OCI-LY7 (cell line): ENCODE measurements around the gene MYBL2. TPM values are rescaled to one million over a fixed set of nuclear protein-coding genes. Genes with fewer than 3 reads are reported as not detected.

Experiments
- BruUV-seq: library from RNA; stranded (reverse); fragments of 400-500 nt; replicated peaks from 2 replicates; lab custom pipeline; 2021; lab: Mats Ljungman, UMichigan
- CTCF ChIA-PET: fragments of 300-600 bp; sonication (Branson Sonifier 250); formaldehyde crosslinking; loops from one replicate; lab custom pipeline; 2022; ENCODE audit warnings: antibody characterized with exemption; ENCODE audit not compliant: unreplicated experiment; lab: Charles Lee
- POLR2A ChIA-PET: fragments of 300-600 bp; sonication (Branson Sonifier 250); formaldehyde crosslinking; loops from one replicate; lab custom pipeline; 2022; ENCODE audit warnings: antibody characterized with exemption; lab: Charles Lee
- DNase-seq: peaks from one replicate; pipeline ENCODE4 v3.0.0-alpha.2; 2015; ENCODE audit warnings: low spot score
- H2AFZ ChIP-seq: fragments of 200-600 bp; sonication (generic), shearing (Covaris generic); 2 replicates; pipeline ENCODE4 v1.6.1; 2014; ENCODE audit warnings: mild to moderate bottlenecking, antibody characterized with exemption, low read length, moderate library complexity
- H3K27ac ChIP-seq: fragments of 200-600 bp; sonication (generic); 2 replicates; pipeline ENCODE4 v1.5.1; 2014; ENCODE audit warnings: mixed run types, low read depth, mild to moderate bottlenecking, moderate library complexity, low read length, inconsistent platforms; ENCODE audit not compliant: poor library complexity, severe bottlenecking
- H3K36me3 ChIP-seq: fragments of 200-600 bp; sonication (generic); 2 replicates; pipeline ENCODE4 v1.6.1; 2014; ENCODE audit warnings: mild to moderate bottlenecking, antibody characterized with exemption, low read length, moderate library complexity, mixed read lengths; ENCODE audit not compliant: insufficient read depth
- H3K4me1 ChIP-seq: fragments of 200-600 bp; sonication (generic); 2 replicates; pipeline ENCODE4 v1.5.1; 2014; ENCODE audit warnings: mild to moderate bottlenecking, low read length; ENCODE audit not compliant: insufficient read depth, poor library complexity, severe bottlenecking
- H3K4me2 ChIP-seq: fragments of 200-600 bp; sonication (generic); 2 replicates; pipeline ENCODE4 v1.6.1; 2014; ENCODE audit warnings: mild to moderate bottlenecking, low read length
- H3K4me3 ChIP-seq: fragments of 200-600 bp; sonication (generic); 2 replicates; pipeline ENCODE4 v1.5.1; 2014; ENCODE audit warnings: mild to moderate bottlenecking, low read depth, low read length; ENCODE audit not compliant: poor library complexity, severe bottlenecking
- H3K79me2 ChIP-seq: fragments of 200-600 bp; sonication (generic); 2 replicates; pipeline ENCODE4 v1.6.1; 2016; ENCODE audit warnings: low read depth, mild to moderate bottlenecking, low read length, moderate library complexity, mixed read lengths; ENCODE audit not compliant: insufficient read depth
- H3K9me2 ChIP-seq: fragments of 200-600 bp; sonication (generic); 2 replicates; pipeline ENCODE4 v1.6.1; 2016; ENCODE audit warnings: mild to moderate bottlenecking, low read length, mixed read lengths; ENCODE audit not compliant: insufficient read depth
- H3K9me3 ChIP-seq: fragments of 200-600 bp; sonication (generic); 2 replicates; pipeline ENCODE4 v1.6.1; 2014; ENCODE audit warnings: mild to moderate bottlenecking, mixed run types, low read length, mixed read lengths
- H4K20me1 ChIP-seq: fragments of 200-600 bp; sonication (generic); 2 replicates; pipeline ENCODE4 v1.6.1; 2014; ENCODE audit warnings: mild to moderate bottlenecking, antibody characterized with exemption, low read length, moderate library complexity, mixed read lengths; ENCODE audit not compliant: insufficient read depth
- EZH2phosphoT487 ChIP-seq: fragments of 200-600 bp; sonication (generic); IDR thresholded peaks from 2 replicates; pipeline ENCODE4 v1.6.1; 2018; ENCODE audit warnings: low read depth, borderline replicate concordance, mild to moderate bottlenecking, mixed run types, antibody characterized with exemption, low read length, moderate library complexity, mixed read lengths
- intact Hi-C: fragments of 100-400 bp; cut with micrococcal nuclease; formaldehyde crosslinking; loops from one replicate; pipeline ENCODE4 v1.10.0; 2022; ENCODE audit not compliant: unreplicated experiment
- total RNA-seq, 2 experiments: library from RNA; depleted of rRNA in 1 of 2; stranded (reverse); fragments of >200 nt in 1 of 2; shearing (Covaris generic) in 1 of 2; gene quantifications; 2 replicates each; pipeline ENCODE4 v1.2.3, GENCODE V29; 2014 to 2022
- TF ChIP-seq, protein P1 (sequence below): fragments of 200-600 bp; sonication (generic); conservative IDR thresholded peaks from 2 replicates; pipeline ENCODE4 v1.5.1; 2014; ENCODE audit warnings: mild to moderate bottlenecking, antibody characterized with exemption, low read length, moderate library complexity, mixed read lengths

MYBL2 gene
- total RNA-seq, 2 experiments from 2014 or later, result 268 to 472 TPM

DNA sequence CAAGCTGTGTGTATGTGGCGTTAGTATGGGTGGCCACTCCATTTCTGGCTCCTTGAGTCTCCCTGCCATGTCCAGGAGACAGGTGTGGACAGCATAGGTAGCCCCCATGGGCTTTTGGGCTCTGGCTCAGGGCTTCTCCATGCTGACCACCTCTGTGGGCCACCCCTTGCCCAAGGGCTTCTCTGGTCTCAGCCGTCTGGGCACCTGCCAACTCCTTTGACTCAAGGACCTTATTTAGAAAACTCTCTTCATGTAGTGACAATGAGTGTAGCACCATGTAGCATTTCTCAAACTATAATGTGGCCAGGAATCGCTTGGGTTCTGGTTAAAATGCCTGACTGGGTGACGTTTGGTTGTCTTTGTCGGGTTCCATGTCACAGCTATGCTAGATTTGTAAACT, 65.0 kb downstream of the MYBL2 start:
- no peak for DNase-seq
- Histone ChIP-seq H2AFZ (no peak overlapping the region), H3K9me3 (no peaks in the 10 kb centered on the region), H3K27ac (no peak overlapping the region), H3K9me2 (no peaks in the 10 kb centered on the region), H3K4me2 (peak overlapping the region; percentile 75), H3K79me2 (no peaks in the 10 kb centered on the region), H3K4me1 (peaks cover 63% of the 10 kb centered on the region), H3K36me3 (no peaks in the 10 kb centered on the region; the same call in 1 of the 2 replicates), H4K20me1 (no peaks in the 10 kb centered on the region), H3K4me3 (no peak overlapping the region)
- BruUV-seq, result no TSS peak
- TF ChIP-seq, protein P1, sequence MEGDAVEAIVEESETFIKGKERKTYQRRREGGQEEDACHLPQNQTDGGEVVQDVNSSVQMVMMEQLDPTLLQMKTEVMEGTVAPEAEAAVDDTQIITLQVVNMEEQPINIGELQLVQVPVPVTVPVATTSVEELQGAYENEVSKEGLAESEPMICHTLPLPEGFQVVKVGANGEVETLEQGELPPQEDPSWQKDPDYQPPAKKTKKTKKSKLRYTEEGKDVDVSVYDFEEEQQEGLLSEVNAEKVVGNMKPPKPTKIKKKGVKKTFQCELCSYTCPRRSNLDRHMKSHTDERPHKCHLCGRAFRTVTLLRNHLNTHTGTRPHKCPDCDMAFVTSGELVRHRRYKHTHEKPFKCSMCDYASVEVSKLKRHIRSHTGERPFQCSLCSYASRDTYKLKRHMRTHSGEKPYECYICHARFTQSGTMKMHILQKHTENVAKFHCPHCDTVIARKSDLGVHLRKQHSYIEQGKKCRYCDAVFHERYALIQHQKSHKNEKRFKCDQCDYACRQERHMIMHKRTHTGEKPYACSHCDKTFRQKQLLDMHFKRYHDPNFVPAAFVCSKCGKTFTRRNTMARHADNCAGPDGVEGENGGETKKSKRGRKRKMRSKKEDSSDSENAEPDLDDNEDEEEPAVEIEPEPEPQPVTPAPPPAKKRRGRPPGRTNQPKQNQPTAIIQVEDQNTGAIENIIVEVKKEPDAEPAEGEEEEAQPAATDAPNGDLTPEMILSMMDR, result no peak
- no peak for TF ChIP-seq EZH2phosphoT487
- POLR2A ChIA-PET, result no interaction called here
- CTCF ChIA-PET, result no interaction called here
- intact Hi-C loops, result no loop called here

DNA sequence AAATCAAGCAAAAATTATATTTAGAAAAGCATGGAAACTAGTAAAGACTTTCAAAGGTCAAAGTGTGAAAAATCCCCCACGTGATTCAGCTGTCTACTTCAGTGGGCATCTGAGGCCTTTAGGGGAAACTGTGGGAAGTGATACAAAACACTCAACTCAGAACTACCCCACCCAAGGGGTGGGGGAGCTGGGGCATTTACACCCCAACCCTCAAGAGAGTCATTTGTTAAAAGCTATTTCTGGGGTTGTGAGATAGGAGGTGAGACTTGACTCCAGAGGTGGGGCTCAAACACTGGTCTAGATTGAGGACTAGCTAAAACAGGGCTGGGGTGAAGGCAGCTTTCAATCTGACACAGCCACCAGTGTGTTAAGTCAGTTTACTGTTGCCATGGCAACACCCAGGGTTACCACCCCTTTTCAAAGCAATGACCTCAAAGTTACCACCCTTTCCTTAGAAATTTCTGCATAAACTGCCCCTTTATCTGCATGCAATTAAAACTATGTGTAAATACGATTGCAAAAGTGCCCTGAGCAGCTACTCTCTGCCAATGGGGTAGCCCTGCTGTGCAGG, 69.8 kb downstream of the MYBL2 start:
- CTCF ChIA-PET, result no interaction called here

DNA sequence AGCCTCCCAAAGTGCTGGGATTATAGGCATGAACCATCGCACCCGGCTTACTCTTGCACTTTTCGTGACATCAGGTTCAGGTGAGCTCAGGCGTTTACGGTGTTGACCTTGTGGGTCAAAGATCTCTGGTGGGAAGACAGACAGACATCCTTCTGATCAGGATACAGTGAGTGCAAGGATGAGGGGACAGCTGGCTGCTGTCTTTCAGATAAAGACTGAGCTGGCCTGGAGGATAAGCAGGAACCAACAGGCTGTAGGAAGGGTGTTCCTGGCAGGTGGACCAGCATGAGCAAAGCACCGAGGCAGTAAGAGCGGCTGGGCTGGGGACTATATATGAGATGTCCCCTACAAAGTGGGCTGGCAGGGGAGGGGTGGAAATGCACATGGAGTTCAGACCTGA, 71.0 kb downstream of the MYBL2 start:
- Histone ChIP-seq H3K27ac (no peak overlapping the region), H4K20me1 (no peaks in the 10 kb centered on the region), H3K4me2 (no peak overlapping the region), H3K4me1 (peaks cover 42% of the 10 kb centered on the region), H3K4me3 (no peak overlapping the region), H3K9me3 (no peaks in the 10 kb centered on the region), H3K36me3 (no peaks in the 10 kb centered on the region), H3K9me2 (no peaks in the 10 kb centered on the region), H3K79me2 (no peaks in the 10 kb centered on the region), H2AFZ (no peak overlapping the region)
- BruUV-seq, result no TSS peak
- no peak for TF ChIP-seq EZH2phosphoT487
- TF ChIP-seq, protein P1, result no peak
- DNase-seq, result no peak
- intact Hi-C loops, result no loop called here
- ChIA-PET POLR2A (interaction anchor here (1.2 kb wide), 1 partner anchor 9 kb away, joined by 4 read pairs; no protein-coding TSS in a partner anchor), CTCF (no interaction called here)

More for the DNA sequence above, 69.8 kb downstream of the MYBL2 start:
- Histone ChIP-seq H2AFZ (no peak overlapping the region), H3K9me2 (no peaks in the 10 kb centered on the region), H3K27ac (no peak overlapping the region), H3K79me2 (no peaks in the 10 kb centered on the region), H4K20me1 (no peaks in the 10 kb centered on the region), H3K36me3 (no peaks in the 10 kb centered on the region), H3K9me3 (no peaks in the 10 kb centered on the region), H3K4me3 (no peak overlapping the region), H3K4me2 (no peak overlapping the region), H3K4me1 (peaks cover 54% of the 10 kb centered on the region)
- intact Hi-C loops, result no loop called here
- peak; percentile 51 for DNase-seq
- BruUV-seq, result no TSS peak
- POLR2A ChIA-PET, result interaction anchor here (0.6 to 1.2 kb wide), 4 partner anchors 8 to 43 kb away, joined by 3 to 4 read pairs (median 4); no protein-coding TSS in a partner anchor
- TF ChIP-seq, protein P1, result no peak
- TF ChIP-seq EZH2phosphoT487, result no peak
